Gastrocnemius medialis (tissue), 4 donors: Measurements from ENCODE around the gene SEC24C. TPM values are rescaled to one million over a fixed set of nuclear protein-coding genes. Genes with fewer than 3 reads are reported as not detected.

ENCODE experiments used
- ATAC-seq, 2 donors: fragments of 150-250 bp; one replicate each; pipeline ENCODE4 v1.9.1; 2016
- DNase-seq, 2 donors: peaks; one replicate each; pipeline ENCODE4 v3.0.0-alpha.2; 2019
- H3K27ac ChIP-seq, 4 donors: fragments of 200-600 bp; sonication (generic); 1 replicate in 1 of 4; 2 replicates in 3 of 4; pipeline ENCODE4 v1.5.1; 2016 to 2018; ENCODE audit warnings: mild to moderate bottlenecking in 2 of 4, moderate library complexity in 1 of 4
- H3K27me3 ChIP-seq, 3 donors: fragments of 200-600 bp; sonication (generic) in 2 of 3; 1 replicate in 1 of 3; 2 replicates in 2 of 3; pipeline versions ENCODE4 v1.5.1 to v1.6.0; 2016 to 2019; ENCODE audit warnings: mild to moderate bottlenecking in 1 of 3, moderate library complexity in 1 of 3
- H3K36me3 ChIP-seq, 2 donors: fragments of 200-600 bp; sonication (generic) in 1 of 2; one replicate each; pipeline ENCODE4 v1.5.1; 2017 to 2018
- H3K4me1 ChIP-seq, 2 donors: fragments of 200-600 bp; sonication (generic) in 1 of 2; one replicate each; pipeline ENCODE4 v1.5.1; 2016 to 2017; ENCODE audit warnings: mild to moderate bottlenecking in 2 of 2
- H3K4me3 ChIP-seq, 4 donors: fragments of 200-600 bp; sonication (generic) in 3 of 4; 1 replicate in 1 of 4; 2 replicates in 3 of 4; pipeline ENCODE4 v1.5.1; 2016 to 2019; ENCODE audit warnings: mild to moderate bottlenecking in 2 of 4
- H3K9me3 ChIP-seq, 3 donors: fragments of 200-600 bp; sonication (generic) in 2 of 3; 1 replicate in 1 of 3; 2 replicates in 2 of 3; pipeline ENCODE4 v1.5.1; 2016 to 2019
- POLR2A ChIP-seq, 2 donors: fragments of 450-650 bp; IDR thresholded peaks; one replicate each; pipeline ENCODE4 v1.6.1; 2017; ENCODE audit warnings: antibody characterized with exemption in 2 of 2, mild to moderate bottlenecking in 2 of 2, moderate library complexity in 2 of 2
- in situ Hi-C, 4 donors: fragments of 200-750 bp; cut with MboI; loops; one replicate each; pipeline versions ENCODE4 v1.15.0 to v1.8.0; 2017; ENCODE audit warnings: low sequenced_read_pairs in 4 of 4
- intact Hi-C: fragments of 100-400 bp; cut with DNase I; formaldehyde crosslinking; loops from one replicate; pipeline ENCODE4 v1.15.1; 2023; ENCODE audit warnings: low total_unique reads
- total RNA-seq, 4 donors: library from RNA; depleted of rRNA; stranded (reverse); fragments of >200 nt; gene quantifications; one replicate each; pipeline versions ENCODE4 v1.1.0 to v1.2.3, GENCODE V29; 2016
- TF ChIP-seq, protein P1 (sequence below), 5 experiments: fragments of 450-650 bp in 3 of 5; fragments of 200-600 bp in 2 of 5; sonication (generic) in 2 of 5; IDR thresholded peaks in 4 of 5; conservative IDR thresholded peaks in 1 of 5; 1 replicate in 4 of 5; 2 replicates in 1 of 5; pipeline ENCODE4 v1.5.1; 2016 to 2019; ENCODE audit warnings: antibody characterized with exemption in 5 of 5, mild to moderate bottlenecking in 3 of 5, moderate library complexity in 3 of 5

SEC24C gene
- total RNA-seq, 4 donors from 2014 or later, result 43.6 to 90.5 (median 69.6) TPM

DNA sequence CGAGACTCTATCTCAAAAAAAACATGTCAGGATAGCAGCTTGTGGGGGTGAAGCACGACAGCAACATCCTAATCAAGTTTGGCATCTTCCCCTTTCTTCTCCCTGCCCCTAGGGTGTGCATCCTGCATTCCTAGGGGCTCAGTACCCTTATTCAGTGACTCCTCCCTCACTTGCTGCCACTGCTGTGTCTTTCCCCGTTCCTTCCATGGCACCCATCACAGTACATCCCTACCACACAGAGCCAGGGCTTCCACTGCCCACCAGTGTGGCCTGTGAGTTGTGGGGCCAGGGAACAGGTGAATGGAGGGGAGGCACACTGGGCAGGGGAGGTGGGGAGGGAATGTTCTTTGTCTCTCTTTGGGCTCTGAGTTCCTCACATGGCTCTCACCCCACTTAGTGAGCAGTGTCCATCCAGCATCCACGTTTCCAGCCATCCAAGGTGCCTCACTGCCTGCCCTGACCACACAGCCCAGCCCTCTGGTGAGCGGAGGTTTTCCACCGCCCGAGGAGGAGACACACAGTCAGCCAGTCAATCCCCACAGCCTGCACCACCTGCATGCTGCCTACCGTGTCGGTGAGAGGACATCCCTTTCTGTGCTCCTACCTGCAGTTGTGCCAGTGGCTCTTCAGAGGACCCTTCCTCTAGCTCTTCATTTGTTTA lies 55.9 kb downstream of the SEC24C start:
- Histone ChIP-seq H3K4me3 (no peak overlapping the region), H3K36me3 (peaks cover 0 to 96% of the 10 kb centered on the region in 2 donors), H3K27ac (no peak overlapping the region), H3K27me3 (no peaks in the 10 kb centered on the region), H3K9me3 (no peaks in the 10 kb centered on the region), H3K4me1 (no peaks in the 10 kb centered on the region)
- intact Hi-C loops (no loop called here), in situ Hi-C loops (no loop called here)
- TF ChIP-seq POLR2A (IDR thresholded peaks at IDR 0.05), result no peak
- TF ChIP-seq, protein P1, sequence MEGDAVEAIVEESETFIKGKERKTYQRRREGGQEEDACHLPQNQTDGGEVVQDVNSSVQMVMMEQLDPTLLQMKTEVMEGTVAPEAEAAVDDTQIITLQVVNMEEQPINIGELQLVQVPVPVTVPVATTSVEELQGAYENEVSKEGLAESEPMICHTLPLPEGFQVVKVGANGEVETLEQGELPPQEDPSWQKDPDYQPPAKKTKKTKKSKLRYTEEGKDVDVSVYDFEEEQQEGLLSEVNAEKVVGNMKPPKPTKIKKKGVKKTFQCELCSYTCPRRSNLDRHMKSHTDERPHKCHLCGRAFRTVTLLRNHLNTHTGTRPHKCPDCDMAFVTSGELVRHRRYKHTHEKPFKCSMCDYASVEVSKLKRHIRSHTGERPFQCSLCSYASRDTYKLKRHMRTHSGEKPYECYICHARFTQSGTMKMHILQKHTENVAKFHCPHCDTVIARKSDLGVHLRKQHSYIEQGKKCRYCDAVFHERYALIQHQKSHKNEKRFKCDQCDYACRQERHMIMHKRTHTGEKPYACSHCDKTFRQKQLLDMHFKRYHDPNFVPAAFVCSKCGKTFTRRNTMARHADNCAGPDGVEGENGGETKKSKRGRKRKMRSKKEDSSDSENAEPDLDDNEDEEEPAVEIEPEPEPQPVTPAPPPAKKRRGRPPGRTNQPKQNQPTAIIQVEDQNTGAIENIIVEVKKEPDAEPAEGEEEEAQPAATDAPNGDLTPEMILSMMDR (IDR thresholded peaks at IDR 0.05 in 4 of 5, conservative IDR thresholded peaks at IDR 0.05 in 1 of 5), result no peak
- ATAC-seq, result no peak
- DNase-seq, result no peak

DNA sequence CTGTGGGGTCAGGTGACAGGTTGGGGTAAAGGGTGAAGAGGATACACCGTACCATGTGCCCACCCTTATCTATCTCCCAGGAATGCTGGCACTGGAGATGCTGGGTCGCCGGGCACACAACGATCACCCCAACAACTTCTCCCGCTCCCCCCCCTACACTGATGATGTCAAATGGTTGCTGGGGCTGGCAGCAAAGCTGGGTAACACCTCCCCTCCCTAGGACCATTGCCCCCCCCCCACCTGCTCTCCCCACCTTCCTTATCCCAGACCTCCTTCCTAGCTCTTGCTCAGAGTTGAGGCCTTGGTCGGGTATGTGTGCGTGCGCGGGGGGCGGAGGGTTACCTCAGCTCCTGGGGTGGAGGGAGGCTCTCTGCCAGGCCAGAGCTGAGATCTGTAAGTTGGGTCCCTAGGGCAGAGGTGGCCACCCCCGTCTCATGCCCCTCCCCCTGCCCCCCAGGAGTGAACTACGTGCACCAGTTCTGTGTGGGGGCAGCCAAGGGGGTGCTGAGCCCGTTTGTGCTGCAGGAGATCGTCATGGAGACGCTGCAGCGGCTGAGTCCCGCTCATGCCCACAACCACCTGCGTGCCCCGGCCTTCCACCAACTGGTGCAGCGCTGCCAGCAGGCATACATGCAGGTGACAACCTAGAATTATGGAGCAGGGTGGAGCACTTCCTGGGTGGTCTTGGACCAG lies 56.5 kb downstream of the SEC24C start:
- H3K27me3 ChIP-seq, result no peaks in the 10 kb centered on the region
- intact Hi-C loops (no loop called here), in situ Hi-C loops (no loop called here)
- no peak for ATAC-seq
- no peak overlapping the region for H3K4me3 ChIP-seq
- H3K27ac ChIP-seq, result no peak overlapping the region
- no peaks in the 10 kb centered on the region for H3K4me1 ChIP-seq
- H3K36me3 ChIP-seq, result peaks cover 0 to 96% of the 10 kb centered on the region in 2 donors
- H3K9me3 ChIP-seq, result no peaks in the 10 kb centered on the region
- no peak for DNase-seq
- no peak for TF ChIP-seq POLR2A (IDR thresholded peaks at IDR 0.05)
- TF ChIP-seq, protein P1 (IDR thresholded peaks at IDR 0.05 in 4 of 5, conservative IDR thresholded peaks at IDR 0.05 in 1 of 5), result no peak

DNA sequence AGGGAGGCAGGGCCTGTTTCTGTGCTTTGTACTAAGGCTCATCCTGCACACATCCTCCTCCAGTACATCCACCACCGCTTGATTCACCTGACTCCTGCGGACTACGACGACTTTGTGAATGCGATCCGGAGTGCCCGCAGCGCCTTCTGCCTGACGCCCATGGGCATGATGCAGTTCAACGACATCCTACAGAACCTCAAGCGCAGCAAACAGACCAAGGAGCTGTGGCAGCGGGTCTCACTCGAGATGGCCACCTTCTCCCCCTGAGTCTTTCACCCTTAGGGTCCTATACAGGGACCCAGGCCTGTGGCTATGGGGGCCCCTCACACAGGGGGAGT lies 57.0 kb downstream of the SEC24C start:
- ATAC-seq (no peak), DNase-seq (no peak)
- TF ChIP-seq POLR2A (IDR thresholded peaks at IDR 0.05), result no peak
- TF ChIP-seq, protein P1 (IDR thresholded peaks at IDR 0.05 in 4 of 5, conservative IDR thresholded peaks at IDR 0.05 in 1 of 5), result no peak
- H3K27ac ChIP-seq, result no peak overlapping the region
- intact Hi-C loops, result no loop called here
- H3K4me3 ChIP-seq, result no peak overlapping the region
- H3K4me1 ChIP-seq, result no peaks in the 10 kb centered on the region
- no peaks in the 10 kb centered on the region for H3K27me3 ChIP-seq
- in situ Hi-C loops, result no loop called here
- no peaks in the 10 kb centered on the region for H3K9me3 ChIP-seq
- peaks cover 0 to 96% of the 10 kb centered on the region in 2 donors for H3K36me3 ChIP-seq

DNA sequence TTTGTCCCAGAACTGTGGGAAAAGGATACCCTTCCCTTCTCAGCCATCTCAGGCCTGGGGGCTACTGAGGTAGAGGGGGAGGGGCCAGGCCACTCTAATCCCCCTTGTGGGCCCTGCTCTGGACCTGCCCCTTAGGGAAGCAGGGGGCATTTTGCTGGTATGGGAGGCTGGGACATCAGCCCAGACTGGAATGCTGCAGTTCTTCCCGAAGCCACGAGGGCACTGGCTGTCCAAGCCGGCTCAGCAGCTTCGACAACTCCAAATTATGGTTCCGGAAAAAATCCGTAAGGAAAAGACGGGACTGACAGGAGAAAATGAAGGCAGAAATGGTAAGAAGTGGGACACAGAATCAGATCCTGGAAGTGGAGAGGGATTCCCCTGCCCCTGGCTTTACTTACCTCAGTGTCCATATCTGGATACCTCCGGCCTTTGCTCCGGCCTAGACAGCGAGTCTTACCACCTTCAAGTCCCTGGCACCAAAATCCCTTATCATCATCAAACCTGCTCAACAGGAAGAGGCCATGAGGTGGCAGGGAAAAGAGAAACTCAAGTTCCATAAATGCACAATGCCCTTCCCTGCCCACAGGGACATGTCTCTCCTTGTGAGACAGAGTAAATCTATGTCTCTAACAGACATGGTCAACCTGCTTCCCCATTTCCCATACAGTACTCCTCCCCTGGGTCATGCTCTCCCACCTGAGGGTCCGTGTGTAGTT lies 58.3 kb downstream of the SEC24C start:
- H3K9me3 ChIP-seq, result no peaks in the 10 kb centered on the region
- in situ Hi-C loops, result no loop called here
- peaks cover 0 to 4% of the 10 kb centered on the region in 2 donors for H3K4me1 ChIP-seq
- DNase-seq, result no peak
- no peak for ATAC-seq
- no peak for TF ChIP-seq POLR2A (IDR thresholded peaks at IDR 0.05)
- TF ChIP-seq, protein P1 (IDR thresholded peaks at IDR 0.05 in 4 of 5, conservative IDR thresholded peaks at IDR 0.05 in 1 of 5), result peak in 1 of 5 experiments; percentile 13
- no peak overlapping the region for H3K27ac ChIP-seq
- intact Hi-C loops, result no loop called here
- peaks cover 0 to 96% of the 10 kb centered on the region in 2 donors for H3K36me3 ChIP-seq
- H3K27me3 ChIP-seq, result no peaks in the 10 kb centered on the region
- H3K4me3 ChIP-seq, result no peak overlapping the region
